Endothelial cell of umbilical vein (primary cell): Measurements from ENCODE around the gene SLC25A24. TPM values are rescaled to one million over a fixed set of nuclear protein-coding genes. Genes with fewer than 3 reads are reported as not detected.

ENCODE experiments used
- BruUV-seq: library from RNA; stranded (reverse); fragments of 400-500 nt; replicated peaks from 2 replicates; lab custom pipeline; 2021; lab: Mats Ljungman, UMichigan
- CTCF ChIA-PET: fragments of 300-600, 350-600 bp; sonication (Branson Sonifier 250); formaldehyde crosslinking; loops from one replicate; lab custom pipeline; 2021; ENCODE audit warnings: antibody characterized with exemption, inconsistent platforms; lab: Charles Lee
- POLR2A ChIA-PET: fragments of 300-600, 350-600 bp; sonication (Branson Sonifier 250); formaldehyde crosslinking; loops from one replicate; lab custom pipeline; 2021; ENCODE audit warnings: antibody characterized with exemption, inconsistent platforms; lab: Charles Lee
- DNase-seq: peaks from one replicate; pipeline ENCODE4 v3.0.0-alpha.2; 2011; ENCODE audit warnings: low read depth, low spot score
- FAIRE-seq: peaks from 2 replicates; lab custom pipeline; 2011; peaks lifted over from hg19 to GRCh38; lab: Jason Lieb, UNC
- H2AFZ ChIP-seq: 2 replicates; pipeline ENCODE4 v1.6.0; 2012; ENCODE audit warnings: low read depth, low read length, control low read depth, inconsistent platforms
- H3K27ac ChIP-seq: 2 replicates; pipeline ENCODE4 v1.5.1; 2011; ENCODE audit warnings: low read depth, mild to moderate bottlenecking, control low read depth, low read length, moderate library complexity; ENCODE audit not compliant: insufficient read depth
- H3K27me3 ChIP-seq, 2 experiments: 2 replicates each; pipeline versions ENCODE4 v1.6.0 to v1.6.1; 2011; ENCODE audit warnings: low read length in 2 of 2, mixed read lengths in 1 of 2; ENCODE audit not compliant: control insufficient read depth in 2 of 2, insufficient read depth in 2 of 2
- H3K36me3 ChIP-seq, 2 experiments: 2 replicates in 1 of 2; 3 replicates in 1 of 2; pipeline ENCODE4 v1.5.1; 2011; ENCODE audit warnings: low read length in 2 of 2, mild to moderate bottlenecking in 1 of 2, moderate library complexity in 1 of 2; ENCODE audit not compliant: control insufficient read depth in 2 of 2, insufficient read depth in 2 of 2; ENCODE audit errors: extremely low read depth in 1 of 2
- H3K4me1 ChIP-seq: 3 replicates; pipeline ENCODE4 v1.5.1; 2011; ENCODE audit warnings: mild to moderate bottlenecking, low read length; ENCODE audit not compliant: control insufficient read depth, insufficient read depth; ENCODE audit errors: extremely low read depth
- H3K4me2 ChIP-seq: 2 replicates; pipeline ENCODE4 v1.6.1; 2011; ENCODE audit warnings: low read length, control low read depth, mixed read lengths; ENCODE audit not compliant: insufficient read depth
- H3K4me3 ChIP-seq, 3 experiments: fragments of 200-600 bp in 1 of 3; sonication (generic), shearing (Covaris generic) in 1 of 3; replicated peaks in 1 of 3; 2 replicates each; pipeline ENCODE4 v1.5.1; 2011 to 2016; ENCODE audit warnings: control low read depth in 3 of 3, low read length in 3 of 3, mild to moderate bottlenecking in 2 of 3, inconsistent platforms in 1 of 3, low read depth in 1 of 3, moderate library complexity in 1 of 3; ENCODE audit not compliant: insufficient read depth in 1 of 3
- H3K79me2 ChIP-seq: 2 replicates; pipeline ENCODE4 v1.6.0; 2012; ENCODE audit warnings: low read length, inconsistent platforms; ENCODE audit not compliant: control insufficient read depth, insufficient read depth
- H3K9ac ChIP-seq: replicated peaks from 2 replicates; pipeline ENCODE3; 2011; ENCODE audit warnings: low read length, control low read depth; ENCODE audit not compliant: insufficient read depth; ENCODE audit errors: extremely low read depth
- H3K9me1 ChIP-seq: replicated peaks from 3 replicates; pipeline ENCODE4 v1.6.0; 2011; ENCODE audit warnings: mild to moderate bottlenecking, low read length; ENCODE audit not compliant: control insufficient read depth, insufficient read depth; ENCODE audit errors: extremely low read depth
- H3K9me3 ChIP-seq: replicated peaks from 2 replicates; pipeline ENCODE4 v1.5.1; 2012; ENCODE audit warnings: low read length, inconsistent platforms; ENCODE audit not compliant: control insufficient read depth, insufficient read depth
- H4K20me1 ChIP-seq: replicated peaks from 2 replicates; pipeline ENCODE3; 2011; ENCODE audit warnings: mild to moderate bottlenecking, low read length; ENCODE audit not compliant: control insufficient read depth, insufficient read depth; ENCODE audit errors: extremely low read depth
- EZH2 ChIP-seq: IDR thresholded peaks from 2 replicates; pipeline ENCODE4 v1.6.1; 2012; ENCODE audit warnings: borderline replicate concordance, low read depth, mild to moderate bottlenecking, moderate library complexity, low read length, inconsistent platforms; ENCODE audit not compliant: severe bottlenecking
- FOS ChIP-seq: IDR thresholded peaks from 2 replicates; pipeline ENCODE4 v1.6.1; 2011; ENCODE audit warnings: mild to moderate bottlenecking, low read length, moderate library complexity, borderline replicate concordance; ENCODE audit not compliant: insufficient read depth
- GATA2 ChIP-seq: IDR thresholded peaks from 2 replicates; pipeline ENCODE4 v1.7.0; 2011; ENCODE audit warnings: low read depth, mild to moderate bottlenecking, moderate library complexity, mixed read lengths, low read length; ENCODE audit not compliant: insufficient read length, insufficient read depth
- JUN ChIP-seq: IDR thresholded peaks from 2 replicates; pipeline ENCODE4 v1.6.1; 2011; ENCODE audit warnings: borderline replicate concordance, low read depth; ENCODE audit not compliant: insufficient read length, insufficient read depth
- MYC ChIP-seq: IDR thresholded peaks from one replicate; pipeline ENCODE4 v1.6.1; 2011; ENCODE audit warnings: mild to moderate bottlenecking, low read depth, low read length
- POLR2A ChIP-seq: IDR thresholded peaks from 2 replicates; pipeline ENCODE4 v1.6.1; 2012; ENCODE audit warnings: low read depth, mild to moderate bottlenecking, control low read depth, low read length
- POLR2AphosphoS5 ChIP-seq: IDR thresholded peaks from 2 replicates; pipeline ENCODE4 v1.6.1; 2012; ENCODE audit warnings: low read depth, mild to moderate bottlenecking, control low read depth, low read length, moderate library complexity; ENCODE audit not compliant: insufficient read depth
- dilution Hi-C: fragments of 300-500 bp; cut with MboI; formaldehyde crosslinking; loops from one replicate; pipeline ENCODE4 v1.15.0; 2019; ENCODE audit warnings: low sequenced_read_pairs; ENCODE audit not compliant: extremely low pct_ligation_motif_present
- intact Hi-C: fragments of 100-400 bp; cut with micrococcal nuclease; formaldehyde crosslinking; loops from one replicate; pipeline ENCODE4 v1.10.0; 2022
- polyA plus RNA-seq, 4 experiments: library from polyadenylated mRNA; depleted of rRNA in 3 of 4; stranded (reverse) in 3 of 4; unstranded in 1 of 4; fragments of >200 nt; gene quantifications; 2 replicates each; pipeline versions ENCODE4 v1.2.1 to v1.2.3, GENCODE V29; 2011 to 2012; ENCODE audit warnings: missing spikeins in 1 of 4
- total RNA-seq: library from RNA; stranded (reverse); gene quantifications from 2 replicates; pipeline ENCODE4 v1.2.3, GENCODE V29; 2021
- TF ChIP-seq, protein P1 (sequence below), 2 donors: IDR thresholded peaks; 1 replicate in 1 of 2; 2 replicates in 1 of 2; pipeline ENCODE4 v1.5.1; 2011; ENCODE audit warnings: low read length in 2 of 2, mild to moderate bottlenecking in 2 of 2, moderate library complexity in 2 of 2, control low read depth in 1 of 2, inconsistent platforms in 1 of 2, low read depth in 1 of 2; ENCODE audit not compliant: insufficient read depth in 1 of 2; ENCODE audit errors: extremely low read depth in 1 of 2
- TF ChIP-seq, protein P2 (sequence below): IDR thresholded peaks from 2 replicates; pipeline ENCODE4 v1.6.1; 2011; ENCODE audit not compliant: insufficient read depth, insufficient read length

SLC25A24 gene
- total and polyA plus RNA-seq, 2 donors (not counting 3 experiments of a cell fraction or from before 2014, with no cell fraction given), result 16.9 to 45.8 TPM

DNA sequence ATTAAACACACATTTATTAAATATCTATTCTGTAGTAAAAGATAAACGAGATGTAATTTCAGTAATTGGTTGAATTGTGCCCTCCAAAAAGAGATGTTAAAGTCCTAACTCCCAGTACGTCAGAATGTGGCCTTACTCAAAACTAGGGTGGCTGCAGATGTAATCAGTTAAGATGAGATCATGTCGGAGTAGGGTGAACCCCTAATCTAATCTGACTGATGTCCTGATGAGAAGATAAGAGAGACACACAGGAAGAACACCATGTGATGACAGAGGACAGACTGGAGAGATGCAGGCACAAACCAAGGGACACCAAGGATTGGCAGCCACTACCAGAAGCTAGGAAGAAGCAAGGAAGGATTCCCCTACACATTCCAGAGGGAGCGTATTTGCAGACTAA lies 104.1 kb downstream of the SLC25A24 start:
- dilution Hi-C loops, result no loop called here
- no peak for DNase-seq
- Histone ChIP-seq H3K9me1 (no peaks in the 10 kb centered on the region), H3K79me2 (no peaks in the 10 kb centered on the region), H3K36me3 (no peaks in the 10 kb centered on the region), H3K9ac (no peak overlapping the region), H3K9me3 (no peaks in the 10 kb centered on the region), H3K4me1 (no peaks in the 10 kb centered on the region), H3K27me3 (no peaks in the 10 kb centered on the region), H4K20me1 (no peaks in the 10 kb centered on the region), H3K27ac (no peak overlapping the region), H2AFZ (no peak overlapping the region), H3K4me3 (no peak overlapping the region), H3K4me2 (no peak overlapping the region)
- ChIA-PET POLR2A (no interaction called here), CTCF (no interaction called here)
- no TSS peak for BruUV-seq
- FAIRE-seq, result no peak
- TF ChIP-seq, protein P1, sequence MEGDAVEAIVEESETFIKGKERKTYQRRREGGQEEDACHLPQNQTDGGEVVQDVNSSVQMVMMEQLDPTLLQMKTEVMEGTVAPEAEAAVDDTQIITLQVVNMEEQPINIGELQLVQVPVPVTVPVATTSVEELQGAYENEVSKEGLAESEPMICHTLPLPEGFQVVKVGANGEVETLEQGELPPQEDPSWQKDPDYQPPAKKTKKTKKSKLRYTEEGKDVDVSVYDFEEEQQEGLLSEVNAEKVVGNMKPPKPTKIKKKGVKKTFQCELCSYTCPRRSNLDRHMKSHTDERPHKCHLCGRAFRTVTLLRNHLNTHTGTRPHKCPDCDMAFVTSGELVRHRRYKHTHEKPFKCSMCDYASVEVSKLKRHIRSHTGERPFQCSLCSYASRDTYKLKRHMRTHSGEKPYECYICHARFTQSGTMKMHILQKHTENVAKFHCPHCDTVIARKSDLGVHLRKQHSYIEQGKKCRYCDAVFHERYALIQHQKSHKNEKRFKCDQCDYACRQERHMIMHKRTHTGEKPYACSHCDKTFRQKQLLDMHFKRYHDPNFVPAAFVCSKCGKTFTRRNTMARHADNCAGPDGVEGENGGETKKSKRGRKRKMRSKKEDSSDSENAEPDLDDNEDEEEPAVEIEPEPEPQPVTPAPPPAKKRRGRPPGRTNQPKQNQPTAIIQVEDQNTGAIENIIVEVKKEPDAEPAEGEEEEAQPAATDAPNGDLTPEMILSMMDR (IDR thresholded peaks at IDR 0.05; ENCODE audit: extremely low read depth in 1 of 2, insufficient read depth in 1 of 2, low read depth in 1 of 2, low read length in 2 of 2), result no peak
- TF ChIP-seq GATA2 (no peak), EZH2 (no peak), POLR2A (no peak), FOS (no peak), JUN (no peak), MYC (no peak), POLR2AphosphoS5 (no peak)
- TF ChIP-seq, protein P2, sequence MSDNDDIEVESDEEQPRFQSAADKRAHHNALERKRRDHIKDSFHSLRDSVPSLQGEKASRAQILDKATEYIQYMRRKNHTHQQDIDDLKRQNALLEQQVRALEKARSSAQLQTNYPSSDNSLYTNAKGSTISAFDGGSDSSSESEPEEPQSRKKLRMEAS, result no peak
- intact Hi-C loops, result no loop called here
